HFFc6 (cell line): ENCODE results near the gene GLRA3. TPM values are rescaled to one million over a fixed set of nuclear protein-coding genes. Genes with fewer than 3 reads are reported as not detected.

ENCODE experiments used
- DNase-seq: peaks from one replicate; pipeline ENCODE4 v3.0.0-alpha.2; 2018
- H3K27ac Mint-ChIP-seq: 2 replicates; pipeline ENCODE4 v1.8.0; 2020; ENCODE audit warnings: mild to moderate bottlenecking, mixed read lengths
- H3K27me3 Mint-ChIP-seq: 2 replicates; pipeline ENCODE4 v1.8.0; 2021; ENCODE audit warnings: mild to moderate bottlenecking, moderate library complexity, mixed read lengths; ENCODE audit not compliant: insufficient read depth
- H3K36me3 Mint-ChIP-seq: 2 replicates; pipeline ENCODE4 v1.8.0; 2021; ENCODE audit warnings: low read depth, mixed read lengths
- H3K4me1 Mint-ChIP-seq: 2 replicates; pipeline ENCODE4 v1.8.0; 2020; ENCODE audit warnings: low read depth, mixed read lengths
- H3K4me3 Mint-ChIP-seq: 2 replicates; pipeline ENCODE4 v1.8.0; 2020; ENCODE audit warnings: mild to moderate bottlenecking, moderate library complexity, mixed read lengths
- H3K9me3 Mint-ChIP-seq: 2 replicates; pipeline ENCODE4 v1.8.0; 2020; ENCODE audit warnings: mild to moderate bottlenecking, mixed read lengths
- total RNA-seq, 6 experiments: library from RNA; stranded (reverse); fragmentation: NEBNext Ultra II Directional; extraction: Animal tissue kit (Norgen Biotek cat#: 25700); gene quantifications; 2 replicates in 1 of 6; 3 replicates in 5 of 6; pipeline ENCODE4 v1.2.3, GENCODE V29; 2021
- TF ChIP-seq, protein P1 (sequence below): fragments of 200-600 bp; sonication (generic); IDR thresholded peaks from 2 replicates; pipeline ENCODE4 v1.5.0; 2021; ENCODE audit warnings: antibody characterized with exemption, mild to moderate bottlenecking

The GLRA3 gene
- total RNA-seq, 6 experiments from 2014 or later: not detected

DNA sequence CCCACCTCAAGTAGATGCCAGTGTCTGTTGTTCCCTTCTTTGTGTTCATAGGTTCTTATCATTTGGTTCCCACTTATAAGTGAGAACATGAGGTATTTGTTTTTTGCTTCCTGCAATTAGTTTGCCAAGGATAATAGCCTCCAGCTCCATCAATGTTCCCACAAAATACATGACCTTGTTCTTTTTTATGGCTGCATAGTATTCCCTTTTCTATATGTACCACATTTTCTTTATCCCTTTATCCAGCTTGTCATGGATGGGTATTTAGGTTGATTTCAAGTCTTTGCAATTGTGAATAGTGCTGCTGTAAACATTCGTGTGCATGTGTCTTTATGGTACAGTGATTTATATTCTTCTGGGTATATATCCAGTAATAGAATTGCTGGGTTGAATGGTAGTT, 138.4 kb downstream of the GLRA3 start:
- Mint-ChIP-seq H3K9me3 (peaks cover 53% of the 10 kb centered on the region), H3K4me1 (no peaks in the 10 kb centered on the region), H3K36me3 (no peaks in the 10 kb centered on the region; the same call in 1 of the 2 replicates), H3K27me3 (peaks cover 1% of the 10 kb centered on the region; the same call in 1 of the 2 replicates), H3K27ac (no peak overlapping the region), H3K4me3 (no peak overlapping the region)
- TF ChIP-seq, protein P1, sequence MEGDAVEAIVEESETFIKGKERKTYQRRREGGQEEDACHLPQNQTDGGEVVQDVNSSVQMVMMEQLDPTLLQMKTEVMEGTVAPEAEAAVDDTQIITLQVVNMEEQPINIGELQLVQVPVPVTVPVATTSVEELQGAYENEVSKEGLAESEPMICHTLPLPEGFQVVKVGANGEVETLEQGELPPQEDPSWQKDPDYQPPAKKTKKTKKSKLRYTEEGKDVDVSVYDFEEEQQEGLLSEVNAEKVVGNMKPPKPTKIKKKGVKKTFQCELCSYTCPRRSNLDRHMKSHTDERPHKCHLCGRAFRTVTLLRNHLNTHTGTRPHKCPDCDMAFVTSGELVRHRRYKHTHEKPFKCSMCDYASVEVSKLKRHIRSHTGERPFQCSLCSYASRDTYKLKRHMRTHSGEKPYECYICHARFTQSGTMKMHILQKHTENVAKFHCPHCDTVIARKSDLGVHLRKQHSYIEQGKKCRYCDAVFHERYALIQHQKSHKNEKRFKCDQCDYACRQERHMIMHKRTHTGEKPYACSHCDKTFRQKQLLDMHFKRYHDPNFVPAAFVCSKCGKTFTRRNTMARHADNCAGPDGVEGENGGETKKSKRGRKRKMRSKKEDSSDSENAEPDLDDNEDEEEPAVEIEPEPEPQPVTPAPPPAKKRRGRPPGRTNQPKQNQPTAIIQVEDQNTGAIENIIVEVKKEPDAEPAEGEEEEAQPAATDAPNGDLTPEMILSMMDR: no peak
- DNase-seq: no peak

DNA sequence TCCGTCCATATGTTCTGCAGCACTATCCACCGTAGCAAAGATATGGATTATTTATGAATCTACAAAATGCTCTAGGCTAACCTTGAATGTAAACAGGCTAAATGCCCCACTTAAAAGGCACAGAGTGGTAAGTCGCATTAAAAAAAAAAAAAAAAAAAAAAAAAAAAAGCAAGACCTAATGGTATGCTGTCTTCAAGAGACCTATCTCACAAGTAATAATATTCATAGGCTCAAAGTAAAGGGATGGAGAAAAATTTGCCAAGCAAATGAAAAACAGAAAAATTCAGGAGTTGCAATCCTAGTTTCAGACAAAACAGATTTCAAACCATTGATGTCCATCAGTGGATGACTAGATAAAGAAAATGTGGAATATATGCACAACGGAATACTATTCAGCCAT, 139.4 kb downstream of the GLRA3 start:
- H3K4me1 Mint-ChIP-seq: no peaks in the 10 kb centered on the region
- no peak overlapping the region for H3K27ac Mint-ChIP-seq
- peaks cover 54% of the 10 kb centered on the region for H3K9me3 Mint-ChIP-seq
- no peak overlapping the region for H3K4me3 Mint-ChIP-seq
- H3K36me3 Mint-ChIP-seq: no peaks in the 10 kb centered on the region
- DNase-seq: no peak
- TF ChIP-seq, protein P1: no peak
- H3K27me3 Mint-ChIP-seq: peaks cover 1% of the 10 kb centered on the region; the same call in 1 of the 2 replicates

DNA sequence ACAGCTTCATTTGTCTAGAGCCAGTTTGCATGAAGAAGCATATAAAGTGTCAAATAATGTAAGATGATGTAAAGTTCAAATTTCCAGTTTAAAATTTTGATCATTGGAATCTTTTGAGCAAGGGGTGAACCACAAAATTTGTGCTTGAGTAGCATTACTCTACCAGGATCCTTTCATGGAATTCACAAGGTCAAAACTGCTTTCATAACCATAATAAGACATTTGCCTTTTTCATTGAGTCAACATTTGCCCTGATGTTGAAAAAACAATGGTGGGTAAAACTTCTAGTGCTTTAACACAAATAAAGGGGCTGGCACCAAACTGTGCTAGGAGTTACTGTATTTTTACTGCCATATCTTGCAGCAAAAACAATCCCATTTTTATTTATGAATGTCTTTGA, 142.2 kb downstream of the GLRA3 start:
- TF ChIP-seq, protein P1: no peak
- Mint-ChIP-seq H3K27me3 (no peaks in the 10 kb centered on the region), H3K4me1 (no peaks in the 10 kb centered on the region), H3K4me3 (no peak overlapping the region), H3K27ac (no peak overlapping the region), H3K36me3 (no peaks in the 10 kb centered on the region), H3K9me3 (peaks cover 40% of the 10 kb centered on the region)
- no peak for DNase-seq

DNA sequence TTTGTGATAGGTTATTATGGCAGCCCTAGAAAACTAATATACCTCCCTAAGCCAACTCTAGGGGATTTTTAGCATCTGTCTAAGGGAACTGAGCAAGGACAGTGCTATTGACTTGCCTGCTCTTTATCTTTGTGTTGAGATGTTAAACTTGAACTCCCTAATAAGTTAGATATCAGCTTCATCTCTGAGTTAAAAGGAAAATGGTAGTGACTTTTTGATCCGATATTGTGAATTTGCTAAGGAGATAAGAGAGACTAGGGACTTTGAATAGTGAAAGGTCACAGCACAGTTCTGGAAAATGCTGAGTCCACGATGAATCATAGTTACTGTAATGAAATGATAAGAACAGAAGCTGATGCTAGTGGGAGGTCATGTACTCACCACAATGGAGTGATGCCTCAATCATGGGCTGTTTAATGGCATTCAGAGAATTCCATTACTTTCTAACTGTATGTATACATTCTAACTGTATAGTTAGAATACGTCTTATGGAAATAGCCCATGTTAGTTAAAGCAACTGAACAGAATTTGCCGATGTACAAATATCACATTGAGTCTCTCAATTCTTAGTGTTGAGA, 147.2 kb downstream of the GLRA3 start:
- no peak overlapping the region for H3K4me3 Mint-ChIP-seq
- H3K36me3 Mint-ChIP-seq: no peaks in the 10 kb centered on the region
- peaks cover 1% of the 10 kb centered on the region; the same call in 1 of the 2 replicates for H3K27me3 Mint-ChIP-seq
- H3K27ac Mint-ChIP-seq: no peak overlapping the region
- no peak for DNase-seq
- no peaks in the 10 kb centered on the region for H3K4me1 Mint-ChIP-seq
- peaks cover 22% of the 10 kb centered on the region; the same call in 1 of the 2 replicates for H3K9me3 Mint-ChIP-seq
- TF ChIP-seq, protein P1: no peak

DNA sequence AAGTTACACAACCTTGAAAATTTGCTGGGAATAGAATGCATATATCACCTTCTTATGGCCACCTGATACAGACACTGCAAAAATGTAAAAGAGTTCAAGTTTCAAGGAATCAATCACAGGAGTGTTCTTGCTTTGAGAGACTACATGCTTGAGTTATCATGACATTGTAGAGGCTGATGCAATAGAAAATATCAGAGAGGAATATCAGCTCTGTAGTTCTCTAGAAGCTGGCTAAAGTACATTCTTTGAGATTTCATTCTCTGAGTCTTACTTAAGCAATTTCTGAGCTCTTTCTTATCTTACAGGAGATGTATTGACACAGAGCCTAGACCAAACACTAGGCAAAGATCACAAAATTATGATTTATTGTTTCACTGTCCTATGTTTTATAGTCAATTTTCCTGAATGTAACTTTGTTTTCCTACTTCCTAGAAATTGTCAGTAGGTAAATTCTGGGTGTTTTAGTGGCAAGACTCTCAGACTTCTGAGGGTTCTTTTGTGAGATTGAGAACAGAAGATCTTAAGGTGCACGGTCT, 154.7 kb downstream of the GLRA3 start:
- no peak overlapping the region for H3K27ac Mint-ChIP-seq
- H3K36me3 Mint-ChIP-seq: no peaks in the 10 kb centered on the region
- H3K4me3 Mint-ChIP-seq: no peak overlapping the region
- H3K4me1 Mint-ChIP-seq: no peaks in the 10 kb centered on the region
- peaks cover 26% of the 10 kb centered on the region for H3K9me3 Mint-ChIP-seq
- peaks cover 1% of the 10 kb centered on the region; the same call in 1 of the 2 replicates for H3K27me3 Mint-ChIP-seq
- no peak for DNase-seq
- TF ChIP-seq, protein P1: no peak
